ENCODE data around the gene LITAF.
"Not testable (repeated sequence)": the region's sequence is repeated elsewhere in the genome, so short reads cannot be mapped to it uniquely, and the experiment has no call there.

Gene LITAF

GRCh38 chr16:11593581-11593980 lies 6.9 kb upstream of the LITAF start:
- no peaks in the 10 kb centered on the region for H3K9me3 Mint-ChIP-seq
- no peaks in the 10 kb centered on the region for H3K36me3 Mint-ChIP-seq (ENCODE audit: low read depth)

GRCh38 chr16:11593076-11593475 lies 6.4 kb upstream of the LITAF start:
- Mint-ChIP-seq H3K4me1 (peaks cover 27% of the 10 kb centered on the region), H3K27ac (peak overlapping the region in 1 of 3 experiments; percentile 53)
- not testable (repeated sequence) for H3K9me3 Mint-ChIP-seq; H3K4me3 Mint-ChIP-seq; H3K36me3 Mint-ChIP-seq (ENCODE audit: low read depth); H3K27me3 Mint-ChIP-seq (ENCODE audit: low read depth)

More at GRCh38 chr16:11593581-11593980, 6.9 kb upstream of the LITAF start:
- Mint-ChIP-seq H3K4me1 (peaks cover 30% of the 10 kb centered on the region), H3K4me3 (no peak overlapping the region), H3K27ac (peak overlapping the region in 2 of 3 experiments; percentile 53 to 78), H3K27me3 (ENCODE audit: low read depth) (peaks cover 3% of the 10 kb centered on the region)
- TF ChIP-seq CTCF (IDR thresholded peaks at IDR 0.05; ENCODE audit: unreplicated experiment in 3 of 3): no peak

- H3K4me3 Mint-ChIP-seq; H3K9me3 Mint-ChIP-seq; H3K36me3 Mint-ChIP-seq (ENCODE audit: low read depth); H3K27me3 Mint-ChIP-seq (ENCODE audit: low read depth): not testable (repeated sequence)
- Mint-ChIP-seq H3K4me1 (peaks cover 21% of the 10 kb centered on the region), H3K27ac (peak overlapping the region in 1 of 3 experiments; percentile 29)
Observed at GRCh38 chr16:11591630-11592029, 4.9 kb upstream of the LITAF start.

- H3K27ac Mint-ChIP-seq: peak overlapping the region; percentile 57 to 88 (median 76)
- H3K9me3 Mint-ChIP-seq: no peaks in the 10 kb centered on the region
- peaks cover 3% of the 10 kb centered on the region for H3K27me3 Mint-ChIP-seq (ENCODE audit: low read depth)
- H3K4me3 Mint-ChIP-seq: peak overlapping the region; percentile 62 to 81 (median 80)
- no peaks in the 10 kb centered on the region for H3K36me3 Mint-ChIP-seq (ENCODE audit: low read depth)
- TF ChIP-seq CTCF (IDR thresholded peaks at IDR 0.05; ENCODE audit: unreplicated experiment in 3 of 3): no peak
- H3K4me1 Mint-ChIP-seq: peaks cover 27% of the 10 kb centered on the region
Observed at GRCh38 chr16:11589198-11589550, 2.5 kb upstream of the LITAF start.

- H3K9me3 Mint-ChIP-seq: no peaks in the 10 kb centered on the region
- peak overlapping the region; percentile 57 to 94 (median 88) for H3K27ac Mint-ChIP-seq
- H3K36me3 Mint-ChIP-seq (ENCODE audit: low read depth): no peaks in the 10 kb centered on the region
- H3K27me3 Mint-ChIP-seq (ENCODE audit: low read depth): peaks cover 3% of the 10 kb centered on the region
- peaks cover 31% of the 10 kb centered on the region for H3K4me1 Mint-ChIP-seq
- H3K4me3 Mint-ChIP-seq: peak overlapping the region; percentile 85 to 92 (median 91)
- no peak for TF ChIP-seq CTCF (IDR thresholded peaks at IDR 0.05; ENCODE audit: unreplicated experiment in 3 of 3)
Observed at GRCh38 chr16:11588321-11589197, 1.8 kb upstream of the LITAF start.

- H3K9me3 Mint-ChIP-seq: no peaks in the 10 kb centered on the region
- peak overlapping the region; percentile 85 to 92 (median 91) for H3K4me3 Mint-ChIP-seq
- TF ChIP-seq CTCF (IDR thresholded peaks at IDR 0.05; ENCODE audit: unreplicated experiment in 3 of 3): no peak
- peaks cover 38% of the 10 kb centered on the region for H3K4me1 Mint-ChIP-seq
- peaks cover 3% of the 10 kb centered on the region for H3K27me3 Mint-ChIP-seq (ENCODE audit: low read depth)
- peak overlapping the region; percentile 81 to 94 (median 93) for H3K27ac Mint-ChIP-seq
- H3K36me3 Mint-ChIP-seq (ENCODE audit: low read depth): no peaks in the 10 kb centered on the region
Observed at GRCh38 chr16:11587643-11588247, 1.0 kb upstream of the LITAF start.

All from nephron (organoid).